Amniotic epithelial cell (primary cell): Measurements from ENCODE around the gene SOX15.

ENCODE experiments used
- DNase-seq: peaks from one replicate; pipeline ENCODE4 v3.0.0-alpha.2; 2010; ENCODE audit warnings: low read depth

Gene SOX15

GRCh38 chr17:7557775-7558543, 31.9 kb downstream of the SOX15 start:
- DNase-seq: peak; percentile 63

- no peak for DNase-seq
Observed at GRCh38 chr17:7557147-7557764, 32.6 kb downstream of the SOX15 start.

- no peak for DNase-seq
Observed at GRCh38 chr17:7556627-7557026, 33.3 kb downstream of the SOX15 start.

- no peak for DNase-seq
Observed at GRCh38 chr17:7555320-7555948, 34.5 kb downstream of the SOX15 start.

GRCh38 chr17:7553356-7553755, 36.5 kb downstream of the SOX15 start:
- DNase-seq: no peak

GRCh38 chr17:7552621-7553051, 37.3 kb downstream of the SOX15 start:
- no peak for DNase-seq

GRCh38 chr17:7551396-7551795, 38.5 kb downstream of the SOX15 start:
- DNase-seq: no peak

GRCh38 chr17:7550344-7550743, 39.5 kb downstream of the SOX15 start:
- DNase-seq: no peak

GRCh38 chr17:7549401-7550055, 40.4 kb downstream of the SOX15 start:
- DNase-seq: no peak

- DNase-seq: no peak
Observed at GRCh38 chr17:7548585-7549400, 41.1 kb downstream of the SOX15 start, which contains the start of gene TNFSF12. Gene TNFSF12 (plus strand): TSS chr17:7549058. CDS start chr17:7549154, 96 bp downstream.

- DNase-seq: no peak
Observed at GRCh38 chr17:7544911-7545310, 45.0 kb downstream of the SOX15 start.

GRCh38 chr17:7541074-7541621, 48.7 kb downstream of the SOX15 start:
- DNase-seq: no peak

- DNase-seq: peak; percentile 12
Observed at GRCh38 chr17:7538891-7539545, 50.9 kb downstream of the SOX15 start.
